Activated CD8-positive, alpha-beta memory T cell treated with anti-CD3 and anti-CD28 coated beads, Interleukin-2, amount 50 U/mL, for 24 hours (primary cell): ENCODE data around the gene LRRC61.
A peak's percentile ranks its signal among the peaks of the same experiment; 100 is the strongest.

Experiments
- DNase-seq: peaks from one replicate; pipeline ENCODE4 v3.0.0-alpha.2; 2020; ENCODE audit errors: extremely low read depth

Gene LRRC61

DNA sequence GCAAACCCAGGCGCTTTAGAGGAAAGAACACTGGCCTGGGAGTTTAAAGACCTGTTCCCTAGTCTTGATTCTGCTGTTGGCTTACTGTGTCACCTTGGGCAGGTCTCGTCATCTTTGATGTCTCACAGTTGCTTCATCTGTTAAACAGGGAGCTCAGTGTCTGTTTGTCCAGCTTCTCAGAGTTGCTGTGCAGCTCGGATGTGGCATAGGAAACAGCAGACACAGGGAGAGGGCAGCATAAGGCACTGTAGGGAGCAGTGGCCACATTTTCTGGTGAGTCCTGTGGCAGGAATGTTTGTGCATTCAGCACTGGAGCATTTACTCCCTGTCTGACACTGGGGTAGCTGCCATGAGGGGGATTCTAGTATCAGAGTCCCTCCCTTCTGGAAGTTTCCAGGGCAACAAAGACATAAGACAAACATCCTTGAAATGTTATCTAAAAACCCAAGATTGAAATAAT is 47.5 kb downstream of the LRRC61 start:
- no peak for DNase-seq

DNA sequence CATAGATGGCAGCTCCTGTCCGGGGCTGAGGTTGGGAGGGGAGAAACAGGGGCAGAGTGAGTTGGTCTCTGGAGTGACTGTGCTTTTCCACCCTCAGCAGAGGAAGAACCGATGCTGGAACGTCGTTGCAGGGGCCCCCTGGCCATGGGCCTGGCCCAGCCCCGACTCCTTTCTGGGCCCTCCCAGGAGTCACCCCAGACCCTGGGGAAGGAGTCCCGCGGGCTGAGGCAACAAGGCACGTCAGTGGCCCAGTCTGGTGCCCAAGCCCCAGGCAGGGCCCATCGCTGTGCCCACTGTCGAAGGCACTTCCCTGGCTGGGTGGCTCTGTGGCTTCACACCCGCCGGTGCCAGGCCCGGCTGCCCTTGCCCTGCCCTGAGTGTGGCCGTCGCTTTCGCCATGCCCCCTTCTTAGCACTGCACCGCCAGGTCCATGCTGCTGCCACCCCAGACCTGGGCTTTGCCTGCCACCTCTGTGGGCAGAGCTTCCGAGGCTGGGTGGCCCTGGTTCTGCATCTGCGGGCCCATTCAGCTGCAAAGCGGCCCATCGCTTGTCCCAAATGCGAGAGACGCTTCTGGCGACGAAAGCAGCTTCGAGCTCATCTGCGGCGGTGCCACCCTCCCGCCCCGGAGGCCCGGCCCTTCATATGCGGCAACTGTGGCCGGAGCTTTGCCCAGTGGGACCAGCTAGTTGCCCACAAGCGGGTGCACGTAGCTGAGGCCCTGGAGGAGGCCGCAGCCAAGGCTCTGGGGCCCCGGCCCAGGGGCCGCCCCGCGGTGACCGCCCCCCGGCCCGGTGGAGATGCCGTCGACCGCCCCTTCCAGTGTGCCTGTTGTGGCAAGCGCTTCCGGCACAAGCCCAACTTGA is 48.2 kb downstream of the LRRC61 start:
- DNase-seq: no peak

DNA sequence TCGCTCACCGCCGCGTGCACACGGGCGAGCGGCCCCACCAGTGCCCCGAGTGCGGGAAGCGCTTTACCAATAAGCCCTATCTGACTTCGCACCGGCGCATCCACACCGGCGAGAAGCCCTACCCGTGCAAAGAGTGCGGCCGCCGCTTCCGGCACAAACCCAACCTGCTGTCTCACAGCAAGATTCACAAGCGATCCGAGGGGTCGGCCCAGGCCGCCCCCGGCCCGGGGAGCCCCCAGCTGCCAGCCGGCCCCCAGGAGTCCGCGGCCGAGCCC is 48.8 kb downstream of the LRRC61 start:
- DNase-seq: no peak

DNA sequence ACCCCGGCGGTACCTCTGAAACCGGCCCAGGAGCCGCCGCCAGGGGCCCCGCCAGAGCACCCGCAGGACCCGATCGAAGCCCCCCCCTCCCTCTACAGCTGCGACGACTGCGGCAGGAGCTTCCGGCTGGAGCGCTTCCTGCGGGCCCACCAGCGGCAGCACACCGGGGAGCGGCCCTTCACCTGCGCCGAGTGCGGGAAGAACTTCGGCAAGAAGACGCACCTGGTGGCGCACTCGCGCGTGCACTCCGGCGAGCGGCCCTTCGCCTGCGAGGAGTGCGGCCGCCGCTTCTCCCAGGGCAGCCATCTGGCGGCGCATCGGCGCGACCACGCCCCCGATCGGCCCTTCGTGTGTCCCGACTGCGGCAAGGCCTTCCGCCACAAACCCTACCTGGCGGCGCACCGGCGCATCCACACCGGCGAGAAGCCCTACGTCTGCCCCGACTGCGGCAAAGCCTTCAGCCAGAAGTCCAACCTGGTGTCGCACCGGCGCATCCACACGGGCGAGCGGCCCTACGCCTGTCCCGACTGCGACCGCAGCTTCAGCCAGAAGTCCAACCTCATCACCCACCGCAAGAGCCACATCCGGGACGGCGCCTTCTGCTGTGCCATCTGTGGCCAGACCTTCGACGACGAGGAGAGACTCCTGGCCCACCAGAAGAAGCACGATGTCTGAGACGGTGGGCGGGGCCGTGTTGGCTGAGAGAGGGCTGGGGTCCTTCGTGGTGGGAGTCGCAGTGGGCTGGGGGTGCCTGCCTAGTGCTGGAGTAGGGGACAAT is 49.3 kb downstream of the LRRC61 start:
- no peak for DNase-seq

DNA sequence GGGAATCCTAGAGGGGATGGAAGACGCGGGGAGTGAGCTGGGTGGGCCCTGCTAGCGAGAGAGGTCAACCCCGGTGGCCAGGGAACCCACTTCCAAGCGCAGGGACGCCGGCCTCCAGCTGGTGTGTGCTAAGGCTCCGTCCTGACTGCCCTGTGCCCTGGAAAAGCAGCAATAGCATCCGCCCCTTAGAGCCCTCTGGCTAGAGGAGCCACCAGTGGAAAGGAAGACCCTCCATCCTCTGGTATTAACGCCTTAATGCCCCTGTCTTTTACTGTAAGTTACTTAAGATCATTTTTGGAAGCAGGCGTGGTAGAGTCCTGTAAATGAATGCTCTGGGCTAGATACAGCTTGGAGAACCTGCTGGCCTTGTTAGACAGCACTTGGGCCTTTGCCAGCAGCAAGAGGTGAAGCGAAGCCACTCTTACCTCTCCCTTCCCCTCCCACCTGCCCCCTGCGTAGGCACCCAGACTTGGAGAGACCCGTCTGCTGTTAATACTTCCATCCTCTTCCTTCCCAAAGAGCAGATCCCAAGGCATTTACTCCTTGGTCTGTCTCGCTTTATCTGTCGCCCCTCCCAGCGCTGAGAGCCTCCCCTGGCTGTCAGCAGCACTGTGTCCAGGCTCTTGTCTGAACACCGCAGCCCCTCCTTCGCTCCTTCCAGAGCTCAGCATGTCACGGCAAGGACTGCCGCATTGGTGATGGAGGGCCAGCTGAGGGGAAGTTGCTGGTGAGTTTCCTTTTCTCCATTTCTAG is 50.1 kb downstream of the LRRC61 start:
- no peak for DNase-seq

DNA sequence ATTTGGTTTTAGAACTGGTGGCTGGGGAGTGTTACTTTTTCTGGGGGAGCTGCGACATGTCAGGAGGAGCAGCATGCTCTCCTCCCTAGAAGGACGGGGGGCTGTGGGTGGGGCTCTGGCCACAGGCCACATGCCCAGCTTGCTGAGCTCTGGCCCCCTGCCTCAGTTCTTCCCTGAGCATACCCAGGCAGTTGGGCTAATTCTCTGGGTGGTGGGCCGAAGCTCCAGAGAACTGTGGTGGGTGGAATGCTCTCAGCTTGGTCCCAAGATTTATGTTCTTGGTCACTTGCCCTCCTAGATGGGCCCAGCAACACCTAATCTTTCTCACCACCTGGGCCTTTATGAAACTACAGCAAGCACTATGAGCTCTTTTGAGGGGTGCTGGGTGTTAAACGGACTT is 50.9 kb downstream of the LRRC61 start:
- DNase-seq: no peak

DNA sequence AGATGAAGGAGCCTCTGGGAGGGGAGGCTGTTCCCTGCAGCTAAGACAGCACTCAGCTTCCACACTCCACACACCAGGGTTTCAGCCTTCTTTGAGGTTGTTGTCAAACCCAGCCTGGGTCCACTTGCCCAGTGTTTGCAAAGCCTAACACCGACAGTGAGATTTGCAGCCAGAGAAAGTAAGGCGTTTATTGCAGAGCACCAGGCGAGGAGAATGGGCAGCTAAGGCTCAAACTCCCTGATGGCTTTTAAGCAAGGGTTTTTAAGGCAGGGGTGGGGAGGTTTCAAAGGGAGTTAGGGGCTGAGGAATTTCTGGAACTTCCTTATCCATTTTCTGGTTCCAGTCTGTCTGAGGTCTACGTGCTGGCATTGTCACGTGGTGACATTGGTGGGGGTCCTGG is 51.3 kb downstream of the LRRC61 start:
- no peak for DNase-seq

DNA sequence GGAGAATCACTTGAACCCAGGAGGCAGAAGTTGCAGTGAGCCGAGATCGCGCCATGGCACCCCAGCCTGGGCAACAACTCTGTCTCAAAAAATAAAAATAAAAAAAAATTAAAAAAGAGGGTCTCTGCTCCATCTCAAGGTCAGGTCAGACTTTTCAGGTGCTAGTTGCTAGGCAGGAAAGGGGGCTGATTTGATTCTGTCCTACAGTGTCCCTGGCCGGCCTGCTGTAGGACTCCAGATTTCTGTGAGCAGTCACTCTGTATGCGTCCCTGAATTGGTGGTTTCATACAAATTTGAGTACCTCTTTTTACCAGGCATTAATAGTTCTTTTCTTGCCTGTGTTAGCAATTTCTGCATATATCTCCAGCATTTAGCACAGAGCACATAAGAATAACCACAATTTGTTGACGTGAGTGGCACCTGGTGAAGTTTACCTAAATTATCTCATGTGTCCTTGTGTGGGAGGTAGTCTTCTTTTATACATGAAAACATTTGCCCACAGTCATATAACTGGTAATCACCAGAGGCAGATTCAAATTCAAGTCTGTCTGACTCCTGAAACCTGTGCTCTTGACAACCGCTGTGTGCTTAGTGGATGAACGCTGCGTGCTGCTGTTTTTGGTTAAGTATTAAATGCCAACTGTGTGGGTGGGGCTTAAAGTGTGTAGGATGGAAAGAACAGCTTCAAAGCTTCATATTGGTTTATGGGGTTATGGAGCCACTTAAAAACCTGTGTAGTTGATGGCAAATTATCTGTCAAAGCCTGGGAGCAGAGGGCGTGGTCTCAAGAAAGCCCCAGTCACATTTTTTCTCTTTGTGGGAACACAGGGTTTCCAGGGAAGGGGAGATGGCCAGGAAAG is 52.7 kb downstream of the LRRC61 start:
- DNase-seq: no peak

DNA sequence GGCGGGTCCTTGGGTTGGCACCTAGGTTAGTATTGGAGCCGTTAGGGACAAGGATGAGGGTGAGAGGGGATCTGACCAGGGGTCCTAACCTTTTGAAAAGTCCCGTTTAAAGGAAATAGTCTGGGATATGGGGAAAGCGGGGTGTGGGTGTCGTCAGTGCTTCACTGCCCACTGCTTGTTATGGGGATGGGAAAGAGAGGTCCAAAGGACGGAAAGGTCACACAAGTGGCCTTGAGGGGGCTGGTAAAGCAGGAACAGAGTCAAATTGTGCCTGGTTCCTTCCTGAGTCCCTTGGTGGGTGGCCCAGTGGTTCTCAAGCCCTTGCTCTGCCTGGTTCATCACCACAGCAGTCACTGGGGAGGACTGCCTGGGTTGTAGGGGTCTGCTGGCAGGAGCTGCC is 53.4 kb downstream of the LRRC61 start:
- no peak for DNase-seq

DNA sequence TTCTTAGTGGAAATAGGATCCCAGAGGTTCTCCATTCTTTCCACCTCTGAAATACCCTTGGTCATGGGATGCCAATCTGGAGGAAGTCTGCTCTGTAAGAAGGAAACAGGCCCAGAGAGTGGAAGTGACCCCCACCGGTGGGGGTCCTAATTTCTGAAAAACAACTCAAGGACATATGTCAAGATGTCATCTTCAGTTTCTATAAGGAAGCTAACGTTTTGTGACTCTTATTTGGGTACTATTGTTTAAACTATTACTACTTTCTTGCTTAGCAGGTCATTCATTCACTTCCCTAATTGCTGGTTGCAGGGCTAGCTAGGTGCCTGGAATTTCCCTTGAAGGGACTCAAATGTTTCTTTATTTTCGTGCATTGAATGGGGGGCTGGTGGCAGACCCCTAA is 54.0 kb downstream of the LRRC61 start:
- no peak for DNase-seq

DNA sequence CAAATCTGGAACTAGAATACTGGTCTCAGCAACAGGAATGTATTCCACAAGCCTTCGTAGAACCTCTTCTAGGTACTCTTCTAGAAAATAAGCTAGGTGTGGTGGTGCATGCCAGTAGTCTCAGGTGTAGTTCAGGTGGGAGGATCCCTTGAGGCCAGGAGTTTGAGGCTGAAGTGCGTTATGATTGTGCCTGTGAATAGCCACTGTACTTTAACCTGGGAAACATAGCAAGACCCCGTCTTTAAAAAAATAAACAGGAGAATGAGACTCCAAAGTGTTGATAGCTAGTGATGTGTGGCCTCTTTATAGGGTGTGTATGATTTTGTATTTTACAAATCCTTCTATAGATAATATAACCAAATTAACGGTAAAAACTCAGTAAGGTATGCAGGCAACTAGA is 54.5 kb downstream of the LRRC61 start:
- DNase-seq: no peak

DNA sequence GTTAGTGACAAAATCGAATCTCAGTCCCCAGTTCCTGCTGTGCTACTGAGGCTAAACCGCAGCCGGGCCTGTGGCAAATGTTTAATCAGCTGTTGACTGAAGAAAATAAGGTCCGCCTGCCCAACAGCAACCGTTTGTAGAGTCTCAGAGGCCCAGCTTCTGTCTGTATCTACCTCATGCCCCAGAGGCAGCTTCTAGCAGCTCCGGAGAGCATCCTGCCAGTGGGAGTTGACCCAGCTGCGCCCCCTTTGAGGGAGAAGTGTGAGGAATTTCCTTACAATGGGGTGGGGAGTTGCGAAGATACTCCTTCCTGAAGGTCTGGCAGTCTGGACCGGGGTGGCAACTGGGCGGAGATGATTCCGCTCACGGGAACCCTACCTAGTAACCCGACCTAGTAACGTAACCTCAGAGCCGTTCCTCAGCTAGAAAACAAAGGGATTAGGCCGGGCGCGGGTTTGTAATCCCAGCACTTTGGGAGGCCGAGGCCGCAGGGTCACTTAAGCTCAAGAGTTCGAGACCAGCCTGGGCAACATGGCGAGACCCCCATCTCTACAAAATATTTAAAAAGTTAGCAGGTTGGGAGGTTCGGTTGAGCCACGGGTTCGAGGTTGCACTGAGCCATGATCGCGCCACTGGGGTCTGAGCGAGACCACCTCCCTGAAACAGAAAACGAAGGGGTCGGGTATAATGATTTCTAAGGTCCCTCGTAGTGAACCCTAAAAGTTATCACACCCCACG is 55.1 kb downstream of the LRRC61 start:
- no peak for DNase-seq

DNA sequence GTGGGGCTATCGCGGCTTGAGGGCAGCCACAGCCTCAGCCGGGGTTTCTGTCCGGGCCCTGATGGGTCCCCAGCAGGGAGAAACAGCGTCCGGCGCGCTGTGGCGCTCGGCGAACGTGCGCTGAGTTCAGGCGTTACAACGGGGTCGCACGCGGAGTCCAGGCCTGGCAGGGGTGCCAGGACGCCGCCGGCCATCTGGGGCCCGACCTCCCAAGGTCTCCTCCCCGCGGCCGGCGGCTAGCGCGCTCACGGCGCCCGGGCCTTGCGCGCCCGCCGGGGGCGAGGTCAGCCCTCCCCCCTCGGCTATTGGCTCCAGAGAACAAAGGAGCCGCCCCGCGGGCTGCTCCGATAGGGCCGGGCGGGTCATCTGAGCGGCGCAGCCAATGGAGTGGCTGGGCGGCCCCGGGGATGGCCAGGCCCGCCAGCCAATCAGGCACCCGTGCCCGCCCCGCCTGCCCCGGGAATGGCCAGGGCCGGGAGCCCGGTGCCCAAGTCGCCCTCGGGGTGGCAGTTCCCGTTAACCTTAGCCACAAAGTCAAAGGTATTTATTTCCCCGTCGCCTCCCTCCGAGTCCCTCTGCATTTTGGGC is 55.8 kb downstream of the LRRC61 start, which contains the start of gene ZNF775:
TSS of gene ZNF775 (plus strand) at position 478 of the 588 bp plus-strand sequence. CDS start 9,141 bp downstream, outside the sequence.
- DNase-seq: peak; percentile 79

DNA sequence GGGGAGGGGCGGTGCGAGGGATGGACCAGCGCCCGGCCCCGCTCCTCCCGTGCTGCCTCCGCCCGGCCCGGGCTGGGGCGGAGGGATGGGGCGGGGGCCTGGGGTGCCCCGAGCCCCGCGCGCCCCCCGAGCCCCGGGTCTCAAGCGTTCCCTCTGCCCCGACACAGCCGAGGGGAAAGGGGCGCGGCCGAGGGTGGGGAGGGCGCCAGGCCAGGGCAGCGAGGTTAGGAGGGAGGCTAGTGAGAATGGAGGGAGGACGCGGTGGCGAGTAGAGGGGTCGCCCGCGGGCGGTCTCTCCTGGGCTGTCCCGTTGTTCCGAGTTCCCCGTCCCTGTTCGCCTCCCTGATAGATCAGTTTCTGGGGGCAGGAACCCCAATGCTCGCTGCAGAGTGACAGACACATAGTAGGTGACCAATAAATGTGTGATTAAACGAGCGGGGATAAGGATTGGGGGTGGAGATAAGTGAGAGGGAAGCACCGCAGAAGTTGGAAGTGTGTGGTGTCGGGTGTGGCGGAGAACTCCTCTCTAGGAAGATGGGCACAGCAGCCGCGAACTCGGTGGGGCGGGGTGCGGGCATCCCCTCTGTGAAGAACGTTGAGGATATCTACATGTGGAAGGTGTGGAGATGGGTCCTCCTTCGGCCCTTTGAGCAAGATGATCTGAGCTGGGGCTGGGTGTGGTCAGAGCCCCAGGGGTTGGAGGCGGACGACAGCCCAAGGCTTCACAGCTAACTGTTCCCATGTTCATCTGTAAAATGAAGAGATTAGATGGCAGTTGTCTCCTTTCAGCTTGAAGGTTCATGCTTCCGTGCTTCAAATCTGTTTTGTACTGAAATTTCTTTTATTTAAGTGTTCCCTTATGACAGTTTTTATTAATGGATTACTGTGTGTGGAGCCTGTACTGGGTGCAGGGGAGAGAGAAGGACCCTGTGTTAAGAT is 56.6 kb downstream of the LRRC61 start:
- DNase-seq: no peak

DNA sequence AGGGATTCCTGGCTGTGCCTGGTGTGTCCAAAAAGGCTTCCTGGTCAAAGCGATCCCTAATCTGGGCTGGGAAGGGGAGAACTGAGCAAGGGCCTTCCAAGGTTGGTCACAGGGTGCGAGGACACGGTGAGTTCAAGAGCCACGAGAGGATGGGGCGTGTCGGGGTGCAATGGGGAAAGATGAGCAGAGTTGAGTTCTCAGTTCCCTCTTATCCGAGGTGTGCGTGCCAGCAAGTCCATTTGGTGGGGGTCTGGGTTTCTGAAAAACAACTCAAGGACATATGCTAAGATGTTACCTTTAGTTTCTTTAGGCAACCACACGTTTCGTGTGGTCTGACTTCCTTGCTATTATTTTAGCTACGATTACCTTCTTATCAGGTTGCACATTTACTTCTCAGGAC is 57.3 kb downstream of the LRRC61 start:
- DNase-seq: no peak

DNA sequence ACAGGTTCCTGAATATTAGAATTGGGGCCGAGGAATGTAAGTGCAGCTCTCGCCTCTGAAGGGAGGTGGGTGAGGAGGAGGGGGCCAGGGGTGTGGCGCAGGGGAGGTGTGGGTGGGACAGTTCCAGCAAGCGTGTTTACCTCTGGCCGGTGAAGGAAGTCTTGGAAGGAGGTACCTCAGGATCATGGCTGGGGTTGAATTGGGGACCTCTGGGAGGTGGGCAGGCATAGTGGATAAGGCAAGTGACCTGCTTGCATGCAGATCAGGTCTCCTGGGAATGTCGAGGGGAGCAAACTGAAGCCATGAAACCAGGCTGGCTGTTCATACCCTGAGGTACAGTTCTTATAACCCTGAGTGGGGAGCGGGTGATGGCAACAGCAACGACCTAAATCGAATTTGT is 57.9 kb downstream of the LRRC61 start:
- DNase-seq: no peak

DNA sequence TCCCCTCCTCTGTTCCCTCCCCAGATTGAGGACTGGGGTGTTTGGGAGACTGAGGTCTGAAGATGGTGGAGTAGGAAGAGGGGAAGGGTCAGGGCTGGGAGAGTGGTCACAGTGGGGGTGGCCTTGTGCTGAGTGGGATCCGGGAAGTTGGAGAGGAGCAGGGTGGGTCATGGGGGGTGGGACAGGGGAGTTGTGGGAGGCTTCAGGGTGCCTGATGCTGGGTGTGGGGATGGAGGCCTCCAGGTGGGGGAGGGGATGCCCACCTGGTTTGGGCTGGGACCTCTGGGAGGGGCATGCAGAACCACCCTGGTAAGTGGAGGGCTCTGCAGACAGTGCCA is 58.6 kb downstream of the LRRC61 start:
- DNase-seq: no peak

DNA sequence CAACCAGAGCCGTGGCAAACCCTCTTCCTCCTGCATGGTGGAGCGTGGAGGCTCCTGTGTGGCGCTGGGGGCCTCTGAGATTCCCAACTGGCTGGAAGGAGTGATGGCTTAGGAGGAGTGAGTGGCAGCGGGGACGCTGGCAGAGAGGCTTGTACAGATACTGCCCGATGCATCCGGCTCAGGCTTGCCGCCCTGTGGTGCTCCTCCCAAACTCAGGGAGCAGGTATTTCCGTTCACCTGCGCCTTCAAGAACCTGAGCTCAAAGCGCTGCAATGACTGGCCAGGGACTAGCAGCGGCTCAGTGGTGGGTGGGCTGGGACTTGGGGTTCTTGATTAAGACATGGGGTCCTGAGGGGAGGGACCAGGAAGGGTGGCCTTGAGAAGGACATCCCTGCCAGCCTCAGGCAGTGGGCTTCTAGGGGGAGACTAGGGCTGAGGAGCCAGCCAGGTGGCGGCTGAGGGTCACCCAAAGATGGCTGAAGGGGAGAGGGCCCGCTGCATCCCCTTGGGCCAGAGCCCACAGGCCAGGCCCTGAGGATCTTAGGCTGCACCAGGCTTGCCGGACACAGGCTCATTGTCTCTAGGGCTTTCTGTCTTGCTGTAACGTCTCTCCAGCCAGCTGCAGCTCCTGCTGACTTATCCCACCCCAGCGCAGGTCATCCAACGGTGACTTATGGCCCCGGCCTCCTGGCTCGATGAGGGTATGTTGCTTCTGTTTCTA is 59.1 kb downstream of the LRRC61 start:
- no peak for DNase-seq

DNA sequence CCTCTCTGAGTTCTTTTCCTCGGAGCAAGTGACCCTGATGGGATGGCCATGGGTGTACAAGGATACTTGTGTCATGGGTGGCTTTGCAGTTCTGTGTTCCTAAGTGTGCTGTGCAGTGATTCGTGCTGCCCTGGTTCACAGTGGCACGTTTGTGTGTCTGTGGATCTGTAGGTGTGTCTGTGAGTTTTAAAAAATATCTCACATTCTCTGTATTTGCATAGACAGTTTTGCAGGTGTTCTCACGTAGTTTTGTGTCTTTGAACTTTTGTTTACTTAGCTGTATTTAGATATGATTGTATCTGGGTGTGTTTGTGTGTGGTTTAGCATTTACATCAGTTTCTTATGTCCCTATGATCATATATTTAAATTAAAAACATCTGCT is 59.7 kb downstream of the LRRC61 start:
- no peak for DNase-seq
